ENCODE results near the gene AXIN1. TPM values are rescaled to one million over a fixed set of nuclear protein-coding genes. Genes with fewer than 3 reads are reported as not detected.

AXIN1 gene
- total and polyA plus RNA-seq, 9 of the 15 experiments (the other 6 are each of a cell fraction or from before 2014, with no cell fraction given), result 0.42 to 58.0 (median 25.9) TPM

- no peaks in the 10 kb centered on the region for H4K20me1 ChIP-seq (replicated peaks; ENCODE audit: control insufficient read depth, insufficient read depth, low read length)
- H2AFZ ChIP-seq (ENCODE audit: low read depth, low read length), result no peak overlapping the region
- CTCF ChIA-PET (ENCODE audit: low intra/inter-chr PET ratio), result no interaction called here
- H3K9me3 ChIP-seq (replicated peaks; ENCODE audit: control insufficient read depth, insufficient read depth, low read depth, low read length), result no peaks in the 10 kb centered on the region
- H3K4me2 ChIP-seq (ENCODE audit: insufficient read depth, low read length), result no peak overlapping the region
- 92% methylated on average over 22 of the region's 22 CpGs for WGBS (ENCODE audit: insufficient coverage, low coverage, missing lambda C conversion rate)
- H3K79me2 ChIP-seq (ENCODE audit: control insufficient read depth, insufficient read depth, low read length), result no peaks in the 10 kb centered on the region
- H3K27me3 ChIP-seq (ENCODE audit: control insufficient read depth in 2 of 2, insufficient read depth in 2 of 2, low read length in 2 of 2), result no peaks in the 10 kb centered on the region
- peaks cover 77% of the 10 kb centered on the region; the same call in 1 of the 3 replicates for H3K36me3 ChIP-seq (ENCODE audit: control insufficient read depth, insufficient read depth, low read length)
- FAIRE-seq, result no peak
- BruUV-seq (replicated peaks), result no TSS peak
- in situ Hi-C loops (cut with MboI), result no loop called here
- DNase-seq (ENCODE audit: extremely low read depth in 1 of 4, low spot score in 3 of 4), result no peak
- H3K9me1 ChIP-seq (ENCODE audit: control insufficient read depth, insufficient read depth, low read length), result no peaks in the 10 kb centered on the region
- TF ChIP-seq TCF3 (CRISPR knock-in tag; IDR thresholded peaks at IDR 0.05) (no peak), CREM (IDR thresholded peaks at IDR 0.05; ENCODE audit: low read depth) (no peak), FOS (IDR thresholded peaks at IDR 0.05; ENCODE audit: extremely low read depth, insufficient read length) (no peak), SREBF2 (CRISPR knock-in tag; IDR thresholded peaks at IDR 0.05) (no peak), SIN3A (IDR thresholded peaks at IDR 0.05; ENCODE audit: borderline replicate concordance in 2 of 2, control insufficient read depth in 1 of 2, low read depth in 2 of 2, low read length in 2 of 2) (no peak)
- TF ChIP-seq, protein P1, sequence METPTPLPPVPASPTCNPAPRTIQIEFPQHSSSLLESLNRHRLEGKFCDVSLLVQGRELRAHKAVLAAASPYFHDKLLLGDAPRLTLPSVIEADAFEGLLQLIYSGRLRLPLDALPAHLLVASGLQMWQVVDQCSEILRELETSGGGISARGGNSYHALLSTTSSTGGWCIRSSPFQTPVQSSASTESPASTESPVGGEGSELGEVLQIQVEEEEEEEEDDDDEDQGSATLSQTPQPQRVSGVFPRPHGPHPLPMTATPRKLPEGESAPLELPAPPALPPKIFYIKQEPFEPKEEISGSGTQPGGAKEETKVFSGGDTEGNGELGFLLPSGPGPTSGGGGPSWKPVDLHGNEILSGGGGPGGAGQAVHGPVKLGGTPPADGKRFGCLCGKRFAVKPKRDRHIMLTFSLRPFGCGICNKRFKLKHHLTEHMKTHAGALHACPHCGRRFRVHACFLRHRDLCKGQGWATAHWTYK (CRISPR knock-in tag; IDR thresholded peaks at IDR 0.05), result no peak
- H3K4me3 ChIP-seq, result no peak overlapping the region
- no peak for ATAC-seq
- intact Hi-C loops (cut with micrococcal nuclease), result no loop called here
- H3K9ac ChIP-seq (ENCODE audit: insufficient read depth in 1 of 2, low read depth in 2 of 2, low read length in 2 of 2), result no peak overlapping the region; a peak in 1 of 4 replicates
- H3K27ac ChIP-seq (ENCODE audit: extremely low read depth, low read depth, low read length), result no peak overlapping the region
- POLR2A ChIA-PET, result interaction anchor here (0.8 kb wide), 1 partner anchor 18 kb away, joined by 3 read pairs; no protein-coding TSS in a partner anchor
- peaks cover 0 to 33% of the 10 kb centered on the region in 2 experiments; a peak in 2 of 5 replicates for H3K4me1 ChIP-seq (replicated peaks in 1 of 2; ENCODE audit: control insufficient read depth in 2 of 2, insufficient read depth in 2 of 2, low read length in 2 of 2)
Observed at GRCh38 chr16:289395-289997, 63.0 kb downstream of the AXIN1 start.

All from K562 (cell line).